GM12878 (cell line): ENCODE results near the gene RARRES2. TPM values are rescaled to one million over a fixed set of nuclear protein-coding genes. Genes with fewer than 3 reads are reported as not detected.

Experiments used
- BCLAF1 ChIP-seq: fragments of 450-650 bp; IDR thresholded peaks from 2 replicates; pipeline ENCODE4 v1.6.1; 2017; ENCODE audit warnings: antibody characterized with exemption, mild to moderate bottlenecking, moderate library complexity
- CBX5 ChIP-seq: sonication (generic); IDR thresholded peaks from 2 replicates; pipeline ENCODE4 v1.6.1; 2016; ENCODE audit warnings: low read depth, moderate library complexity, mild to moderate bottlenecking, inconsistent platforms
- E2F8 ChIP-seq: fragments of 450-650 bp; IDR thresholded peaks from 2 replicates; pipeline ENCODE4 v1.6.1; 2018; ENCODE audit warnings: mild to moderate bottlenecking, low read depth, moderate library complexity; ENCODE audit not compliant: partially characterized antibody
- ETV6 ChIP-seq, 2 experiments: fragments of 450-650 bp in 1 of 2; IDR thresholded peaks in 1 of 2; conservative IDR thresholded peaks in 1 of 2; 2 replicates each; pipeline ENCODE4 v1.6.1; 2014; ENCODE audit warnings: antibody characterized with exemption in 1 of 2, borderline replicate concordance in 1 of 2, low read depth in 1 of 2, mild to moderate bottlenecking in 1 of 2, moderate library complexity in 1 of 2
- FOXK2 ChIP-seq: fragments of 450-650 bp; IDR thresholded peaks from 2 replicates; pipeline ENCODE4 v1.6.1; 2017; ENCODE audit warnings: mild to moderate bottlenecking, moderate library complexity
- KLF5 ChIP-seq: fragments of 450-650 bp; IDR thresholded peaks from 2 replicates; pipeline ENCODE4 v1.6.1; 2014; ENCODE audit warnings: mild to moderate bottlenecking; ENCODE audit not compliant: partially characterized antibody
- MEF2A ChIP-seq: IDR thresholded peaks from 2 replicates; pipeline ENCODE4 v1.6.1; 2011; ENCODE audit warnings: low read depth, mild to moderate bottlenecking, low read length, moderate library complexity; ENCODE audit not compliant: insufficient read depth
- MTA2 ChIP-seq: fragments of 450-650 bp; IDR thresholded peaks from 2 replicates; pipeline ENCODE4 v1.6.1; 2016; ENCODE audit warnings: low read depth, mild to moderate bottlenecking, moderate library complexity
- PAX5 ChIP-seq: IDR thresholded peaks from 2 replicates; pipeline ENCODE4 v1.6.1; 2011; ENCODE audit warnings: low read depth, low read length, borderline replicate concordance
- PRDM15 ChIP-seq: fragments of 450-650 bp; formaldehyde crosslinking; IDR thresholded peaks from 2 replicates; pipeline ENCODE4 v1.4.0; 2020; ENCODE audit warnings: mild to moderate bottlenecking, moderate library complexity
- YY1 ChIP-seq: IDR thresholded peaks from 2 replicates; pipeline ENCODE4 v1.6.1; 2011; ENCODE audit warnings: low read depth, mild to moderate bottlenecking, low read length
- ZBTB11 ChIP-seq: fragments of 450-650 bp; formaldehyde crosslinking; IDR thresholded peaks from 2 replicates; pipeline ENCODE4 v1.5.0; 2022; ENCODE audit warnings: mild to moderate bottlenecking, missing genetic modification characterization
- polyA plus RNA-seq, 11 experiments: library from polyadenylated mRNA; depleted of rRNA in 4 of 11; unstranded in 6 of 11; stranded (reverse) in 5 of 11; fragments of >200 nt; fragmentation: Nextera tagmentation in 4 of 11; fragmentation: Illumina TruSeq in 1 of 11; extraction: Ambion mirVana in 4 of 11; extraction: Trizol in 1 of 11; gene quantifications; 1 replicate in 1 of 11; 2 replicates in 10 of 11; pipeline versions ENCODE4 v1.2.1 to v1.2.3, GENCODE V29; 2011 to 2016; ENCODE audit warnings: inconsistent platforms in 2 of 11, missing spikeins in 2 of 11, low read depth in 1 of 11
- total RNA-seq, 4 experiments: library from RNA; depleted of rRNA in 3 of 4; stranded (reverse); fragments of >200 nt in 3 of 4; fragmentation: Illumina TruSeq in 1 of 4; extraction: Trizol in 1 of 4; gene quantifications; 2 replicates each; pipeline versions ENCODE4 v1.2.1 to v1.2.3, GENCODE V29; 2013 to 2021

The RARRES2 gene
- total and polyA plus RNA-seq, 10 of the 15 experiments (the other 5 are each of a cell fraction or from before 2014, with no cell fraction given): 0.13 to 2.2 (median 0.40) TPM; not detected in 3

- TF ChIP-seq ZBTB11 (CRISPR knock-in tag): no peak
- no peak for TF ChIP-seq MEF2A
- no peak for TF ChIP-seq PRDM15
- no peak for TF ChIP-seq E2F8
- TF ChIP-seq YY1: no peak
- no peak for TF ChIP-seq MTA2
- TF ChIP-seq PAX5: no peak
- TF ChIP-seq ETV6 (conservative IDR thresholded peaks at IDR 0.05 in 1 of 2, IDR thresholded peaks at IDR 0.05 in 1 of 2; ENCODE audit: borderline replicate concordance in 1 of 2, low read depth in 1 of 2): no peak
- no peak for TF ChIP-seq CBX5
- no peak for TF ChIP-seq KLF5
- no peak for TF ChIP-seq BCLAF1
- no peak for TF ChIP-seq FOXK2
Measured at GRCh38 chr7:150371996-150372270, 30.5 kb upstream of the RARRES2 start (continued).
